Ramos (cell line): ENCODE results near the gene NFYA.

Source experiments
- in situ Hi-C: fragments of 300-500 bp; cut with MboI; formaldehyde crosslinking; loops from one replicate; pipeline ENCODE4 v1.14.3; 2022; ENCODE audit warnings: low sequenced_read_pairs; ENCODE audit not compliant: unreplicated experiment

The NFYA gene

GRCh38 chr6:41072836-41073202 lies at the start of gene NFYA:
NFYA (plus strand) TSS chr6:41072974; CDS start chr6:41079090, 6,116 bp downstream.
- in situ Hi-C loops: no loop called here

- in situ Hi-C loops: no loop called here
Measured at GRCh38 chr6:41023114-41023513, 49.7 kb upstream of the NFYA start.

GRCh38 chr6:41025966-41026530 lies 46.7 kb upstream of the NFYA start:
- in situ Hi-C loops: no loop called here

GRCh38 chr6:41027241-41027640 lies 45.5 kb upstream of the NFYA start:
- in situ Hi-C loops: no loop called here

GRCh38 chr6:41027799-41028560 lies 44.8 kb upstream of the NFYA start:
- in situ Hi-C loops: no loop called here

- in situ Hi-C loops: no loop called here
Measured at GRCh38 chr6:41028561-41029412, 44.0 kb upstream of the NFYA start.

- in situ Hi-C loops: no loop called here
Measured at GRCh38 chr6:41032830-41033229, 39.9 kb upstream of the NFYA start.

GRCh38 chr6:41033776-41034175 lies 39.0 kb upstream of the NFYA start:
- in situ Hi-C loops: no loop called here

- in situ Hi-C loops: no loop called here
Measured at GRCh38 chr6:41036186-41036585, 36.6 kb upstream of the NFYA start.

GRCh38 chr6:41036601-41037000 lies 36.2 kb upstream of the NFYA start:
- in situ Hi-C loops: no loop called here

- in situ Hi-C loops: no loop called here
Measured at GRCh38 chr6:41037107-41037900, 35.5 kb upstream of the NFYA start.

- in situ Hi-C loops: no loop called here
Measured at GRCh38 chr6:41038205-41038604, 34.6 kb upstream of the NFYA start.

GRCh38 chr6:41039060-41039998 lies 33.4 kb upstream of the NFYA start, which contains the start of gene UNC5CL:
UNC5CL (minus strand) TSS chr6:41039221; CDS start chr6:41035074, 4,147 bp downstream.
- in situ Hi-C loops: no loop called here

GRCh38 chr6:41040101-41040939 lies 32.5 kb upstream of the NFYA start:
- in situ Hi-C loops: no loop called here

- in situ Hi-C loops: no loop called here
Measured at GRCh38 chr6:41040940-41041536, 31.7 kb upstream of the NFYA start.

GRCh38 chr6:41042226-41043055 lies 30.3 kb upstream of the NFYA start, which contains the start of gene TSPO2:
TSPO2 (plus strand) TSS chr6:41042467; CDS start chr6:41042986, 519 bp downstream.
- in situ Hi-C loops: no loop called here

GRCh38 chr6:41043151-41043550 lies 29.6 kb upstream of the NFYA start:
- in situ Hi-C loops: no loop called here
